CD8-positive, alpha-beta memory T cell (primary cell): ENCODE measurements around the gene HSD17B11. TPM values are rescaled to one million over a fixed set of nuclear protein-coding genes. Genes with fewer than 3 reads are reported as not detected.
"Not testable (repeated sequence)": the region's sequence is repeated elsewhere in the genome, so short reads cannot be mapped to it uniquely, and the experiment has no call there.

Experiments used
- CTCF ChIA-PET: fragments of 350-600 bp; sonication (Branson Sonifier 250); formaldehyde crosslinking; loops from one replicate; lab custom pipeline; 2021; ENCODE audit warnings: antibody characterized with exemption; lab: Charles Lee
- POLR2A ChIA-PET: fragments of 350-600 bp; sonication (Branson Sonifier 250); formaldehyde crosslinking; loops from one replicate; lab custom pipeline; 2021; ENCODE audit warnings: antibody characterized with exemption; lab: Charles Lee
- DNase-seq, 5 donors: peaks; one replicate each; pipeline versions ENCODE4 v3.0.0 to v3.0.0-alpha.2; 2020 to 2022; ENCODE audit warnings: mixed read lengths in 1 of 5
- H3K27ac ChIP-seq: one replicate; pipeline ENCODE4 v1.7.0; 2013; ENCODE audit warnings: low read depth, mild to moderate bottlenecking, low read length, moderate library complexity
- H3K27me3 ChIP-seq: 2 replicates; pipeline ENCODE4 v1.7.0; 2013; ENCODE audit warnings: low read length, mild to moderate bottlenecking; ENCODE audit not compliant: insufficient read depth, poor library complexity, severe bottlenecking
- H3K36me3 ChIP-seq: 2 replicates; pipeline ENCODE4 v1.7.0; 2013; ENCODE audit warnings: mild to moderate bottlenecking, low read length, moderate library complexity; ENCODE audit not compliant: insufficient read depth
- H3K4me1 ChIP-seq: 2 replicates; pipeline ENCODE4 v1.7.0; 2013; ENCODE audit warnings: mild to moderate bottlenecking, low read length, moderate library complexity; ENCODE audit not compliant: insufficient read depth
- H3K4me3 ChIP-seq: 2 replicates; pipeline ENCODE4 v1.7.0; 2013; ENCODE audit warnings: mild to moderate bottlenecking, low read length
- H3K9me3 ChIP-seq: 2 replicates; pipeline ENCODE4 v1.7.0; 2013; ENCODE audit warnings: mild to moderate bottlenecking, low read length
- H3K27ac Mint-ChIP-seq, 8 donors: one replicate each; pipeline ENCODE4 v1.8.0; 2020 to 2021; ENCODE audit warnings: mixed read lengths in 8 of 8, mild to moderate bottlenecking in 6 of 8, inconsistent platforms in 3 of 8, moderate library complexity in 3 of 8
- H3K27me3 Mint-ChIP-seq, 2 donors: one replicate each; pipeline ENCODE4 v1.8.0; 2020 to 2021; ENCODE audit warnings: mixed read lengths in 2 of 2, mild to moderate bottlenecking in 1 of 2, moderate library complexity in 1 of 2
- H3K36me3 Mint-ChIP-seq, 3 donors: one replicate each; pipeline ENCODE4 v1.8.0; 2020 to 2021; ENCODE audit warnings: mixed read lengths in 3 of 3, inconsistent platforms in 1 of 3, mild to moderate bottlenecking in 1 of 3
- H3K4me1 Mint-ChIP-seq, 3 donors: one replicate each; pipeline ENCODE4 v1.8.0; 2020 to 2021; ENCODE audit warnings: mixed read lengths in 3 of 3, inconsistent platforms in 1 of 3, mild to moderate bottlenecking in 1 of 3
- H3K4me3 Mint-ChIP-seq, 7 donors: one replicate each; pipeline ENCODE4 v1.8.0; 2020 to 2021; ENCODE audit warnings: mixed read lengths in 7 of 7, mild to moderate bottlenecking in 6 of 7, moderate library complexity in 4 of 7, inconsistent platforms in 2 of 7
- H3K9me3 Mint-ChIP-seq, 5 donors: one replicate each; pipeline ENCODE4 v1.8.0; 2020 to 2022; ENCODE audit warnings: mixed read lengths in 5 of 5, mild to moderate bottlenecking in 3 of 5, moderate library complexity in 2 of 5, inconsistent platforms in 1 of 5
- polyA plus RNA-seq: library from polyadenylated mRNA; unstranded; fragments of 300-500 nt; fragmentation: Illumina TruSeq; gene quantifications from one replicate; pipeline ENCODE4 v1.2.3, GENCODE V29; 2021
- total RNA-seq, 2 experiments: library from RNA; stranded (reverse); gene quantifications; one replicate each; pipeline ENCODE4 v1.2.3, GENCODE V29; 2021

Gene HSD17B11
- total and polyA plus RNA-seq, 3 experiments from 2014 or later: 26.7 to 89.0 (median 27.0) TPM

GRCh38 chr4:87416965-87417364 is 26.0 kb upstream of the HSD17B11 start:
- no peaks in the 10 kb centered on the region for H3K9me3 ChIP-seq
- peak overlapping the region in 1 of 7 donors; percentile 52 for H3K4me3 Mint-ChIP-seq
- no peak overlapping the region for H3K27ac Mint-ChIP-seq
- H3K27me3 Mint-ChIP-seq: peaks cover 2 to 9% of the 10 kb centered on the region in 2 donors
- peaks cover 4 to 9% (median 8%) of the 10 kb centered on the region in 3 donors for H3K4me1 Mint-ChIP-seq
- peaks cover 0 to 2% (median 0%) of the 10 kb centered on the region in 5 donors for H3K9me3 Mint-ChIP-seq
- H3K36me3 ChIP-seq: no peaks in the 10 kb centered on the region
- H3K36me3 Mint-ChIP-seq: peaks cover 0 to under 1% (median 0%) of the 10 kb centered on the region in 3 donors
- no peak for DNase-seq
- H3K4me3 ChIP-seq: no peak overlapping the region
- H3K27ac ChIP-seq: no peak overlapping the region
- ChIA-PET CTCF (interaction anchor here (1.4 kb wide), 1 partner anchor 41 kb away, joined by 5 read pairs; no protein-coding TSS in a partner anchor), POLR2A (no interaction called here)
- H3K4me1 ChIP-seq: peaks cover 9% of the 10 kb centered on the region
- no peaks in the 10 kb centered on the region for H3K27me3 ChIP-seq

- Mint-ChIP-seq H3K9me3 (peaks cover 0 to 2% (median 0%) of the 10 kb centered on the region in 5 donors), H3K27me3 (peaks cover 4 to 27% of the 10 kb centered on the region in 2 donors), H3K36me3 (no peaks in the 10 kb centered on the region), H3K4me3 (no peak overlapping the region), H3K4me1 (no peaks in the 10 kb centered on the region), H3K27ac (no peak overlapping the region)
- ChIA-PET CTCF (no interaction called here), POLR2A (no interaction called here)
- no peaks in the 10 kb centered on the region for H3K36me3 ChIP-seq
- H3K27ac ChIP-seq: no peak overlapping the region
- no peak for DNase-seq
- no peak overlapping the region for H3K4me3 ChIP-seq
- no peaks in the 10 kb centered on the region for H3K27me3 ChIP-seq
- no peaks in the 10 kb centered on the region for H3K4me1 ChIP-seq
- no peaks in the 10 kb centered on the region for H3K9me3 ChIP-seq
Measured at GRCh38 chr4:87414816-87415215, 23.8 kb upstream of the HSD17B11 start.

GRCh38 chr4:87410679-87411078 is 19.7 kb upstream of the HSD17B11 start:
- Histone ChIP-seq H3K36me3 (no peaks in the 10 kb centered on the region), H3K27me3 (no peaks in the 10 kb centered on the region), H3K4me1 (no peaks in the 10 kb centered on the region), H3K4me3 (no peak overlapping the region), H3K9me3 (no peaks in the 10 kb centered on the region), H3K27ac (no peak overlapping the region)
- ChIA-PET POLR2A (no interaction called here), CTCF (interaction anchor here (1.1 kb wide), 1 partner anchor 12 kb away, joined by 3 read pairs; no protein-coding TSS in a partner anchor)
- H3K4me1 Mint-ChIP-seq: peaks cover 13 to 21% (median 14%) of the 10 kb centered on the region in 3 donors
- no peaks in the 10 kb centered on the region for H3K36me3 Mint-ChIP-seq
- peaks cover 0 to 2% (median 0%) of the 10 kb centered on the region in 5 donors for H3K9me3 Mint-ChIP-seq
- no peak overlapping the region for H3K4me3 Mint-ChIP-seq
- H3K27ac Mint-ChIP-seq: no peak overlapping the region
- no peak for DNase-seq
- H3K27me3 Mint-ChIP-seq: peaks cover 8 to 49% of the 10 kb centered on the region in 2 donors

GRCh38 chr4:87410157-87410556 is 19.2 kb upstream of the HSD17B11 start:
- no peak overlapping the region for H3K4me3 ChIP-seq
- DNase-seq: no peak
- no peaks in the 10 kb centered on the region for H3K27me3 ChIP-seq
- ChIA-PET POLR2A (no interaction called here), CTCF (interaction anchor here (1.1 kb wide), 1 partner anchor 12 kb away, joined by 3 read pairs; no protein-coding TSS in a partner anchor)
- H3K9me3 ChIP-seq: no peaks in the 10 kb centered on the region
- H3K4me1 ChIP-seq: no peaks in the 10 kb centered on the region
- H3K27me3 Mint-ChIP-seq: peaks cover 12 to 50% of the 10 kb centered on the region in 2 donors
- no peaks in the 10 kb centered on the region for H3K36me3 ChIP-seq
- peaks cover 0 to 2% (median 0%) of the 10 kb centered on the region in 5 donors for H3K9me3 Mint-ChIP-seq
- no peak overlapping the region for H3K4me3 Mint-ChIP-seq
- H3K36me3 Mint-ChIP-seq: no peaks in the 10 kb centered on the region
- no peak overlapping the region for H3K27ac ChIP-seq
- no peak overlapping the region for H3K27ac Mint-ChIP-seq
- H3K4me1 Mint-ChIP-seq: peaks cover 13 to 21% (median 14%) of the 10 kb centered on the region in 3 donors

- no peak overlapping the region for H3K4me3 ChIP-seq
- Mint-ChIP-seq H3K27me3 (peaks cover 12 to 53% of the 10 kb centered on the region in 2 donors), H3K36me3 (no peaks in the 10 kb centered on the region), H3K9me3 (peaks cover 0 to 2% (median 0%) of the 10 kb centered on the region in 5 donors), H3K4me3 (no peak overlapping the region), H3K4me1 (peaks cover 13 to 21% (median 14%) of the 10 kb centered on the region in 3 donors), H3K27ac (no peak overlapping the region)
- POLR2A ChIA-PET: no interaction called here
- DNase-seq: no peak
- CTCF ChIA-PET: no interaction called here
- H3K36me3 ChIP-seq: no peaks in the 10 kb centered on the region
- no peaks in the 10 kb centered on the region for H3K9me3 ChIP-seq
- no peaks in the 10 kb centered on the region for H3K27me3 ChIP-seq
- no peak overlapping the region for H3K27ac ChIP-seq
- H3K4me1 ChIP-seq: no peaks in the 10 kb centered on the region
Measured at GRCh38 chr4:87409420-87409939, 18.5 kb upstream of the HSD17B11 start.

- H3K9me3 ChIP-seq, H3K4me3 ChIP-seq, H3K9me3 Mint-ChIP-seq, H3K4me1 ChIP-seq, POLR2A ChIA-PET, H3K27ac ChIP-seq, DNase-seq, H3K36me3 Mint-ChIP-seq, H3K27me3 ChIP-seq, H3K36me3 ChIP-seq: not testable (repeated sequence)
- H3K4me1 Mint-ChIP-seq: peaks cover 13 to 21% (median 14%) of the 10 kb centered on the region in 3 donors
- peaks cover 12 to 44% of the 10 kb centered on the region in 2 donors for H3K27me3 Mint-ChIP-seq
- CTCF ChIA-PET: interaction anchor here (0.8 to 1.8 kb wide), 3 partner anchors 10 to 30 kb away, joined by 3 to 6 read pairs (median 5); no protein-coding TSS in a partner anchor
- peak overlapping the region in 5 of 7 donors; percentile 51 to 72 (median 59) for H3K4me3 Mint-ChIP-seq
- H3K27ac Mint-ChIP-seq: peak overlapping the region in 6 of 8 donors; percentile 5 to 84 (median 34)
Measured at GRCh38 chr4:87406902-87407301, 15.9 kb upstream of the HSD17B11 start.

GRCh38 chr4:87406462-87406861 is 15.5 kb upstream of the HSD17B11 start:
- Histone ChIP-seq H3K36me3 (no peaks in the 10 kb centered on the region), H3K9me3 (no peaks in the 10 kb centered on the region), H3K27me3 (no peaks in the 10 kb centered on the region), H3K27ac (no peak overlapping the region), H3K4me3 (no peak overlapping the region), H3K4me1 (no peaks in the 10 kb centered on the region)
- POLR2A ChIA-PET: no interaction called here
- no peaks in the 10 kb centered on the region for H3K36me3 Mint-ChIP-seq
- H3K4me3 Mint-ChIP-seq: peak overlapping the region in 5 of 7 donors; percentile 51 to 72 (median 59)
- CTCF ChIA-PET: interaction anchor here (0.8 to 1.8 kb wide), 3 partner anchors 10 to 30 kb away, joined by 3 to 6 read pairs (median 5); no protein-coding TSS in a partner anchor
- H3K9me3 Mint-ChIP-seq: no peaks in the 10 kb centered on the region
- H3K4me1 Mint-ChIP-seq: peaks cover 13 to 21% (median 14%) of the 10 kb centered on the region in 3 donors
- peak in 1 of 5 donors; percentile 27 for DNase-seq
- peak overlapping the region in 6 of 8 donors; percentile 5 to 84 (median 34) for H3K27ac Mint-ChIP-seq
- H3K27me3 Mint-ChIP-seq: peaks cover 13 to 42% of the 10 kb centered on the region in 2 donors

GRCh38 chr4:87405211-87405820 is 14.3 kb upstream of the HSD17B11 start:
- Mint-ChIP-seq H3K27ac (no peak overlapping the region), H3K4me1 (peaks cover 13 to 21% (median 14%) of the 10 kb centered on the region in 3 donors), H3K4me3 (no peak overlapping the region), H3K27me3 (peaks cover 13 to 31% of the 10 kb centered on the region in 2 donors), H3K9me3 (no peaks in the 10 kb centered on the region), H3K36me3 (no peaks in the 10 kb centered on the region)
- no peaks in the 10 kb centered on the region for H3K27me3 ChIP-seq
- ChIA-PET CTCF (no interaction called here), POLR2A (no interaction called here)
- H3K27ac ChIP-seq: no peak overlapping the region
- no peaks in the 10 kb centered on the region for H3K9me3 ChIP-seq
- H3K4me3 ChIP-seq: no peak overlapping the region
- H3K4me1 ChIP-seq: no peaks in the 10 kb centered on the region
- DNase-seq: no peak
- no peaks in the 10 kb centered on the region for H3K36me3 ChIP-seq
